ENCODE results near the gene DDX49.
A peak's percentile ranks its signal among the peaks of the same experiment; 100 is the strongest.

Gene DDX49

GRCh38 chr19:18919086-18919899 lies at the start of gene DDX49, which contains the start of gene COPE:
Gene DDX49, plus strand, starts transcription at chr19:18919715. Its CDS starts 27 bp downstream, at chr19:18919742.
Gene COPE, minus strand, starts transcription at chr19:18919387. Its CDS starts 39 bp downstream, at chr19:18919348.
- peak; percentile 98 for DNase-seq (ENCODE audit: low spot score)

- DNase-seq (ENCODE audit: low spot score): no peak
These were observed 49.6 kb upstream of the DDX49 start for GRCh38 chr19:18869781-18870530.

GRCh38 chr19:18870531-18871172 lies 48.9 kb upstream of the DDX49 start:
- DNase-seq (ENCODE audit: low spot score): no peak

- no peak for DNase-seq (ENCODE audit: low spot score)
These were observed 48.0 kb upstream of the DDX49 start for GRCh38 chr19:18871543-18871942.

- DNase-seq (ENCODE audit: low spot score): peak; percentile 65
These were observed 43.8 kb upstream of the DDX49 start for GRCh38 chr19:18875726-18876125.

GRCh38 chr19:18876865-18877264 lies 42.6 kb upstream of the DDX49 start:
- no peak for DNase-seq (ENCODE audit: low spot score)

- DNase-seq (ENCODE audit: low spot score): no peak
These were observed 41.3 kb upstream of the DDX49 start for GRCh38 chr19:18878058-18878797.

- DNase-seq (ENCODE audit: low spot score): no peak
These were observed 40.5 kb upstream of the DDX49 start for GRCh38 chr19:18878858-18879578.

- DNase-seq (ENCODE audit: low spot score): peak; percentile 43
These were observed 39.7 kb upstream of the DDX49 start for GRCh38 chr19:18879579-18880373.

GRCh38 chr19:18881491-18881890 lies 38.0 kb upstream of the DDX49 start:
- DNase-seq (ENCODE audit: low spot score): no peak

GRCh38 chr19:18883526-18884304 lies 35.8 kb upstream of the DDX49 start:
- no peak for DNase-seq (ENCODE audit: low spot score)

- no peak for DNase-seq (ENCODE audit: low spot score)
These were observed 32.5 kb upstream of the DDX49 start for GRCh38 chr19:18886972-18887371.

- no peak for DNase-seq (ENCODE audit: low spot score)
These were observed 29.4 kb upstream of the DDX49 start for GRCh38 chr19:18889949-18890745.

GRCh38 chr19:18893587-18894253 lies 25.8 kb upstream of the DDX49 start:
- DNase-seq (ENCODE audit: low spot score): no peak

- DNase-seq (ENCODE audit: low spot score): peak; percentile 58
These were observed 25.1 kb upstream of the DDX49 start for GRCh38 chr19:18894254-18895037.

GRCh38 chr19:18895038-18895823 lies 24.3 kb upstream of the DDX49 start:
- DNase-seq (ENCODE audit: low spot score): peak; percentile 78

Measured in AG20443 (cell line).